A549 (cell line): ENCODE data around the gene BMX.

Experiments
- HDAC2 ChIP-seq: fragments of 200-600 bp; sonication (generic); IDR thresholded peaks from 2 replicates; pipeline ENCODE4 v1.6.1; 2016
- NFE2L2 ChIP-seq: fragments of 150-350 bp; conservative IDR thresholded peaks from 2 replicates; pipeline ENCODE4 v1.6.1; 2014; ENCODE audit warnings: low read length
- PHF8 ChIP-seq: fragments of 200-600 bp; sonication (generic); IDR thresholded peaks from 2 replicates; pipeline ENCODE4 v1.6.1; 2016; ENCODE audit warnings: low read depth, mild to moderate bottlenecking, antibody characterized with exemption, moderate library complexity, borderline replicate concordance
- REST ChIP-seq: fragments of 200-600 bp; sonication (generic); IDR thresholded peaks from 2 replicates; pipeline ENCODE4 v1.6.1; 2016; ENCODE audit warnings: antibody characterized with exemption, mild to moderate bottlenecking, moderate library complexity
- SMC3 ChIP-seq: fragments of >200 bp; sonication (Bioruptor Twin); formaldehyde crosslinking; IDR thresholded peaks from 3 replicates; pipeline ENCODE4 v1.6.1; 2018; ENCODE audit warnings: inconsistent platforms
- SREBF2 ChIP-seq: fragments of 450-650 bp; IDR thresholded peaks from 2 replicates; pipeline ENCODE4 v1.6.1; 2014; ENCODE audit warnings: mild to moderate bottlenecking, moderate library complexity
- TF ChIP-seq, protein P1 (sequence below): fragments of 250-450 bp; sonication (Bioruptor Pico); IDR thresholded peaks from 2 replicates; pipeline ENCODE4 v1.5.0; 2021; ENCODE audit warnings: mild to moderate bottlenecking, moderate library complexity, borderline replicate concordance
- TF ChIP-seq, protein P2 (sequence below): fragments of >200 bp; sonication (Bioruptor Twin); formaldehyde crosslinking; IDR thresholded peaks from 3 replicates; pipeline ENCODE4 v1.5.1; 2016

DNA sequence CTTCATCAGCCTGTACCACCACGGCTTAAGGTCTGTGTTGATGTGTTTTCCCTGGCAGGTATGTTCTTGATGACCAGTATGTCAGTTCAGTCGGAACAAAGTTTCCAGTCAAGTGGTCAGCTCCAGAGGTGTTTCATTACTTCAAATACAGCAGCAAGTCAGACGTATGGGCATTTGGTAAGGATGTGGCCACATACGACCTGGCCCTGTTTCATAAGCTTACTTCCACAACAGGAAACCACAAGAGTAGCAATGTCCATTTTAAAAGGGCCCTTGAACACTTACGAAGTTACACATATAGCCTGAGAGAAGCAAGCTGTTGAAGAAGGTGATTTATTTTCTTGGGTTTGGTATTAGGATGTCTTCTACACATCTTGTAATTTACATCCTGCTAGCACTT lies 46.1 kb downstream of the BMX start:
- TF ChIP-seq, protein P1, sequence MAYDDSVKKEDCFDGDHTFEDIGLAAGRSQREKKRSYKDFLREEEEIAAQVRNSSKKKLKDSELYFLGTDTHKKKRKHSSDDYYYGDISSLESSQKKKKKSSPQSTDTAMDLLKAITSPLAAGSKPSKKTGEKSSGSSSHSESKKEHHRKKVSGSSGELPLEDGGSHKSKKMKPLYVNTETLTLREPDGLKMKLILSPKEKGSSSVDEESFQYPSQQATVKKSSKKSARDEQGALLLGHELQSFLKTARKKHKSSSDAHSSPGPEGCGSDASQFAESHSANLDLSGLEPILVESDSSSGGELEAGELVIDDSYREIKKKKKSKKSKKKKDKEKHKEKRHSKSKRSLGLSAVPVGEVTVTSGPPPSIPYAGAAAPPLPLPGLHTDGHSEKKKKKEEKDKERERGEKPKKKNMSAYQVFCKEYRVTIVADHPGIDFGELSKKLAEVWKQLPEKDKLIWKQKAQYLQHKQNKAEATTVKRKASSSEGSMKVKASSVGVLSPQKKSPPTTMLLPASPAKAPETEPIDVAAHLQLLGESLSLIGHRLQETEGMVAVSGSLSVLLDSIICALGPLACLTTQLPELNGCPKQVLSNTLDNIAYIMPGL (CRISPR knock-in tag) = no peak
- no peak for TF ChIP-seq REST
- TF ChIP-seq, protein P2, sequence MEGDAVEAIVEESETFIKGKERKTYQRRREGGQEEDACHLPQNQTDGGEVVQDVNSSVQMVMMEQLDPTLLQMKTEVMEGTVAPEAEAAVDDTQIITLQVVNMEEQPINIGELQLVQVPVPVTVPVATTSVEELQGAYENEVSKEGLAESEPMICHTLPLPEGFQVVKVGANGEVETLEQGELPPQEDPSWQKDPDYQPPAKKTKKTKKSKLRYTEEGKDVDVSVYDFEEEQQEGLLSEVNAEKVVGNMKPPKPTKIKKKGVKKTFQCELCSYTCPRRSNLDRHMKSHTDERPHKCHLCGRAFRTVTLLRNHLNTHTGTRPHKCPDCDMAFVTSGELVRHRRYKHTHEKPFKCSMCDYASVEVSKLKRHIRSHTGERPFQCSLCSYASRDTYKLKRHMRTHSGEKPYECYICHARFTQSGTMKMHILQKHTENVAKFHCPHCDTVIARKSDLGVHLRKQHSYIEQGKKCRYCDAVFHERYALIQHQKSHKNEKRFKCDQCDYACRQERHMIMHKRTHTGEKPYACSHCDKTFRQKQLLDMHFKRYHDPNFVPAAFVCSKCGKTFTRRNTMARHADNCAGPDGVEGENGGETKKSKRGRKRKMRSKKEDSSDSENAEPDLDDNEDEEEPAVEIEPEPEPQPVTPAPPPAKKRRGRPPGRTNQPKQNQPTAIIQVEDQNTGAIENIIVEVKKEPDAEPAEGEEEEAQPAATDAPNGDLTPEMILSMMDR = no peak
- no peak for TF ChIP-seq PHF8
- no peak for TF ChIP-seq SMC3
- TF ChIP-seq NFE2L2 = no peak
- TF ChIP-seq SREBF2 = no peak
- TF ChIP-seq HDAC2 = no peak
